IPS-15b (cell line): ENCODE results near the gene TMEM114.

Experiments used
- H3K27me3 ChIP-seq: one replicate; pipeline ENCODE4 v1.6.1; 2013; ENCODE audit warnings: low read length; ENCODE audit not compliant: control insufficient read depth, insufficient read depth
- H3K36me3 ChIP-seq: one replicate; pipeline ENCODE4 v1.6.1; 2013; ENCODE audit warnings: low read length; ENCODE audit not compliant: control insufficient read depth, insufficient read depth
- H3K4me1 ChIP-seq: one replicate; pipeline ENCODE4 v1.6.1; 2013; ENCODE audit warnings: mild to moderate bottlenecking, low read length; ENCODE audit not compliant: control insufficient read depth, insufficient read depth
- H3K4me3 ChIP-seq: one replicate; pipeline ENCODE4 v1.5.1; 2013; ENCODE audit warnings: low read depth, low read length
- H3K9ac ChIP-seq: one replicate; pipeline ENCODE4 v1.6.1; 2013; ENCODE audit warnings: low read depth, mild to moderate bottlenecking, low read length
- H3K9me3 ChIP-seq: one replicate; pipeline ENCODE4 v1.6.1; 2013; ENCODE audit warnings: mild to moderate bottlenecking, low read length; ENCODE audit not compliant: control insufficient read depth, insufficient read depth

Gene TMEM114

GRCh38 chr16:8583732-8584131 is 6.6 kb downstream of the TMEM114 start:
- H3K27me3 ChIP-seq, result peaks cover 31% of the 10 kb centered on the region
- H3K4me3 ChIP-seq, result no peak overlapping the region
- no peaks in the 10 kb centered on the region for H3K36me3 ChIP-seq
- no peaks in the 10 kb centered on the region for H3K9me3 ChIP-seq
- peaks cover 3% of the 10 kb centered on the region for H3K4me1 ChIP-seq
- no peak overlapping the region for H3K9ac ChIP-seq

GRCh38 chr16:8583199-8583598 is 7.1 kb downstream of the TMEM114 start:
- Histone ChIP-seq H3K4me3 (no peak overlapping the region), H3K4me1 (no peaks in the 10 kb centered on the region), H3K9ac (no peak overlapping the region), H3K9me3 (no peaks in the 10 kb centered on the region), H3K27me3 (peaks cover 25% of the 10 kb centered on the region), H3K36me3 (no peaks in the 10 kb centered on the region)

DNA sequence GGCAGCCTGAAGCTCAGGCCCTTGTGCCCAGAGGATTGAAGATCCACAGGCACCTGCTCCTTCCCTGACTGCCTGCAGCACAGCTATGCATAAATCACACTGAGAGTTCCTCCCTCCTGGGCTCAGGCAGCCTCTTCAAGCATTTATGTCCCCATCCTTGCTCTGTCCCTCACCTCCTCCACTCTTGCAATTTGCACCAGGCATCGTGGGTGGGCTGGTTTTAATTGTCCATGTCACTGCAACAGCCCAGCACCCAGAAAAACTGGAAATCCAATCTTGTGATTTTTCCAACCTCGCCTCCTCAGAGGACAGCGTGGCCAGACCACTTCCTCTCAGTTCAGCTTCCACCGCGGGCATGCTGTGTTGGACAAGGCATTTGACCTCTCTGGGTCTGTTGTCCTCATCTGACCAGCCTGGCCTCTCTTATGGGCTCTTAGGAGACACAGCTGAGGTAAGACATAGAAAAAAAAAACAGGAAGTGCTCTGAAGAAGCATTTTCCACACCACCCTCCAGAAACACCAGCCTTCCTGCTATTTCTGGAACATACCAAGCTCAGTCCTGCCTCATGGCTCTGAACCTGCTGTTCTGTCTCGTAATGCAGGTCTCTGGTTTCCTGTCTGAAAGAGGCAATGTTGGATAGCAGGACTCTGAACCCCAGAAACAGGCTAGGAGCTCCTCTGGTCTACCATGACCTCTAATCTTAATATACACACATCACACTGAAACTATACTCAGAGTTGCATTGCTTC is 8.3 kb downstream of the TMEM114 start:
- Histone ChIP-seq H3K27me3 (peaks cover 14% of the 10 kb centered on the region), H3K9me3 (no peaks in the 10 kb centered on the region), H3K9ac (no peak overlapping the region)

DNA sequence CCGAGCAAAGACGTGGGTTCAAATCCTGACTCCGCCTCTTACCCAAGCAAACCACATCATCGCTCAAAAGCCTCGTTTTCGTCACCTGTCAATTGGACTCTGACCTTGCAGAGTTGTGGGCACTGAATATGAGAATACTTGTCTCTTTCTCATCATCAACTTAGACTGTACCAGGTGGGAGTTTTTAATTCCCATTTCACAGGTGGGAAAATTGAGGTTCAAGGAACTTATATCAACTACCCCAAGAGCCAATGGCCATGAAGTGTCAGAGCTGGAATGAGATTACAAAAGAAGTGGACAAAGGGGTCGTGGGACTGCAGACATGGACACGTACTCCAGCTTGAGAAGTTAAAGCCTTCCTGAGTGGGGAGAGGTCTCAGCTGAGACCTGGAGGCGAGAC is 10.8 kb downstream of the TMEM114 start:
- no peak overlapping the region for H3K9ac ChIP-seq
- no peaks in the 10 kb centered on the region for H3K4me1 ChIP-seq
- no peak overlapping the region for H3K4me3 ChIP-seq
- H3K27me3 ChIP-seq, result peaks cover 3% of the 10 kb centered on the region
- H3K9me3 ChIP-seq, result no peaks in the 10 kb centered on the region
- H3K36me3 ChIP-seq, result no peaks in the 10 kb centered on the region

More for the DNA sequence above, 8.3 kb downstream of the TMEM114 start:
- Histone ChIP-seq H3K4me1 (no peaks in the 10 kb centered on the region), H3K4me3 (no peak overlapping the region), H3K36me3 (no peaks in the 10 kb centered on the region)

DNA sequence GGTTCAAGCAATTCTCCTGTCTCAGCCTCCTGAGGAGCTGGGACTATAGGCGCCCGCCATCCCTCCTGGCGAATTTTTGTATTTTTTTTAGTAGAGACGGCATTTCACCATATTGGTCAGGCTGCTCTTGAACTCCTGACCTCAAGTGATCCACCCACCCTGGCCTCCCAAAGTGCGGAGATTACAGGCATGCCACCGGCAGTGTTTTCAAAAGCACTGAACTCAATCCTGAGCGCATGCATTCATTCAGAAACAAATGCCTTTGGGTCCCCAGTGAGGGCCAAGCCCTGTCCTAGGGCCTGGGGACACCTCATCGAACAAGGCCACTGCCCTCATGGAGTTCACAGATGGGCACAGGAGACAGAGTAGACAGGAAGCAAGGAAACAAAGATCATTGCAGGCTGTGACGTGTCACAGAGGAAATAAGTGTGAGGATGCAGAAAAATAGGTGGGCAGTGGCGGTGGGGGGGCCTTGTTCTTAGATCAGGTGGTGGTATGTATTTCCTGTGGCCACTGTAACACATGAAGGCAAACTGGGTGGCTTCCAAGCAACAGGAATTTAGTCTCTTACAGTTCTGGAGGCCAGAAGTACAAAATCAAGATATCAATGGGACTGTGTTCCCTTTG is 12.5 kb downstream of the TMEM114 start:
- no peaks in the 10 kb centered on the region for H3K9me3 ChIP-seq
- no peaks in the 10 kb centered on the region for H3K27me3 ChIP-seq
- no peaks in the 10 kb centered on the region for H3K4me1 ChIP-seq
- H3K36me3 ChIP-seq, result no peaks in the 10 kb centered on the region
- no peak overlapping the region for H3K9ac ChIP-seq
- H3K4me3 ChIP-seq, result no peak overlapping the region

DNA sequence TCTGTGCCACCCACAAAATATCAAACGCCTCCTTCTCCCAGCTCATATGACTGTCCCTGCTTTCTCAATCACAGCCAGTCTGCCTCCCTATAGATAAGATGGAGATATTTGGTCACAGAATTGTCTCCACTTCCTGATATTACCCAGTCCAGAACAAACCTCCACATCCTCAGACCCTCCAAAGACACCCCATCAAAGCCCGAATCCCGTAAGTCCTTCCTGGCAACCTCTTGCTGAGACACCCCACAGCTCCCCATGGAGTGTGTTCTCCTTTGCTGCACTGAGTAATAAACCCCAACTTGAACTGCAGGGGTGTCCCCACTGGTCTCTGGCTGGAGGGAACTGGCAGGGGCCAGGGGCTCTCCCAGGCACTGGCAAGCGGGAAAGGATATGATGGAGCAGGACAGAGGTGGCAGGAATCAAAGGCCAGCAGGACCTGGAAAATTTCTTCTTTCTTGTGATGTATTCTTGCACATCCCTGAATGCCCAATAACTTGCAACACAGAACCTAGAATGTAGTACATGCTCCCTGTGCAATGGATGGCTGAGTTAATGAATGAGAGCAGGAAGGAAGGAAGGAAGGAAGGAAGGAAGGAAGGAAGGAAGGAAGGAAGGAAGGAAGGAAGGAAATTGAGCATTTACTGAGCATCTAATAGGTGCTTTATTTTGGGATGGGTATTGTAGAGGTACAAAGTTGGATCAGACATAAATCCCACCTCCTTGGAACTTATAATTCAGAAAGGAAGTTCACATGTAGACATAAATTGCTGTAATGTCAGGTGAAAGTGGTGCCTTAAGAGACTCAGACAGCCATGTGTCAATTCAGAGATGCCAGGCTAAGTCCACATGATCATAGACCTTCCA is 13.9 kb downstream of the TMEM114 start:
- H3K4me3 ChIP-seq, result no peak overlapping the region
- no peaks in the 10 kb centered on the region for H3K36me3 ChIP-seq
- H3K4me1 ChIP-seq, result peaks cover 4% of the 10 kb centered on the region
- H3K9ac ChIP-seq, result no peak overlapping the region
- H3K9me3 ChIP-seq, result no peaks in the 10 kb centered on the region
- no peaks in the 10 kb centered on the region for H3K27me3 ChIP-seq

- Histone ChIP-seq H3K9me3 (no peaks in the 10 kb centered on the region), H3K9ac (no peak overlapping the region), H3K4me3 (no peak overlapping the region), H3K27me3 (no peaks in the 10 kb centered on the region), H3K4me1 (peaks cover 12% of the 10 kb centered on the region), H3K36me3 (no peaks in the 10 kb centered on the region)
Measured at GRCh38 chr16:8575399-8575798, 14.9 kb downstream of the TMEM114 start.

- H3K9me3 ChIP-seq, result no peaks in the 10 kb centered on the region
- H3K36me3 ChIP-seq, result no peaks in the 10 kb centered on the region
- H3K9ac ChIP-seq, result no peak overlapping the region
- H3K27me3 ChIP-seq, result no peaks in the 10 kb centered on the region
- H3K4me1 ChIP-seq, result peaks cover 12% of the 10 kb centered on the region
- no peak overlapping the region for H3K4me3 ChIP-seq
Measured at GRCh38 chr16:8572919-8573724, 17.2 kb downstream of the TMEM114 start.

- Histone ChIP-seq H3K4me1 (peaks cover 12% of the 10 kb centered on the region), H3K4me3 (no peak overlapping the region), H3K9ac (no peak overlapping the region), H3K27me3 (no peaks in the 10 kb centered on the region), H3K36me3 (no peaks in the 10 kb centered on the region), H3K9me3 (no peaks in the 10 kb centered on the region)
Measured at GRCh38 chr16:8572063-8572918, 18.0 kb downstream of the TMEM114 start.

GRCh38 chr16:8571061-8571596 is 19.2 kb downstream of the TMEM114 start:
- no peaks in the 10 kb centered on the region for H3K27me3 ChIP-seq
- no peak overlapping the region for H3K9ac ChIP-seq
- no peaks in the 10 kb centered on the region for H3K9me3 ChIP-seq

More at GRCh38 chr16:8571061-8571596, 19.2 kb downstream of the TMEM114 start:
- H3K4me1 ChIP-seq, result peaks cover 12% of the 10 kb centered on the region
- no peaks in the 10 kb centered on the region for H3K36me3 ChIP-seq
- no peak overlapping the region for H3K4me3 ChIP-seq
